Measurements from ENCODE around the gene SEMA3C.

DNA sequence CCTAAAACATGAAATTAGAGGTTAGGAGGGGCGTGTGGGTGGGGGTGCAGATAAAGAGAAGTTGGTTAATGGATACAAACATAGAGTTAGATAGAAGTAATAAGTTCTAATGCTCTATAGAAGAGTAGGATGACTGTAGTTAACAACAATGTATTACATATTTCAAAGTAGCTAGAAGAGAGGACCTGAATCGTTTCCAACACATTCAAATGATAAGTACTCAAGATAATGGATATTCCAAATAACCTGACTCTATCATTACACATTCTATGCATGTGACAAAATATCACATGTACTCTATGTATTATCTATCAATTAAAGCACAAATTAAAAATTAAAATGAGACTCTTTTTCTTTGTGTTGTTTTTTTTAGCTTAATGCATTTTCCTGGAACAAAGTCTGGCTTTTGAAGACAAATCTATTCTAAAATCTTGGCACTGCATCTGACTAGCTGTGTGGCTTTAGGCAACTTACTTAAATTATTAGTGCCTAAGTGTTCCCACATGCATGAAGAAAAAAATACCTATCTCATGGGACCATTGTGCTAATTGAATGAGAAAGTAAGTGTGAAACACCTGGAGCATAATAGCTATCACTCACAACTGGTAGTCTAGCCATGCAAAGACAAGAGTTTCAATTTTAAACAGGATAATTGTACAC lies 75.7 kb downstream of the SEMA3C start:
- no peak for TF ChIP-seq EZH2 (IDR thresholded peaks at IDR 0.05; ENCODE audit: borderline replicate concordance, insufficient read depth, low read length, poor library complexity, severe bottlenecking)
- TF ChIP-seq SMC3 (conservative IDR thresholded peaks at IDR 0.05; ENCODE audit: poor library complexity) = no peak
- TF ChIP-seq, protein P1, sequence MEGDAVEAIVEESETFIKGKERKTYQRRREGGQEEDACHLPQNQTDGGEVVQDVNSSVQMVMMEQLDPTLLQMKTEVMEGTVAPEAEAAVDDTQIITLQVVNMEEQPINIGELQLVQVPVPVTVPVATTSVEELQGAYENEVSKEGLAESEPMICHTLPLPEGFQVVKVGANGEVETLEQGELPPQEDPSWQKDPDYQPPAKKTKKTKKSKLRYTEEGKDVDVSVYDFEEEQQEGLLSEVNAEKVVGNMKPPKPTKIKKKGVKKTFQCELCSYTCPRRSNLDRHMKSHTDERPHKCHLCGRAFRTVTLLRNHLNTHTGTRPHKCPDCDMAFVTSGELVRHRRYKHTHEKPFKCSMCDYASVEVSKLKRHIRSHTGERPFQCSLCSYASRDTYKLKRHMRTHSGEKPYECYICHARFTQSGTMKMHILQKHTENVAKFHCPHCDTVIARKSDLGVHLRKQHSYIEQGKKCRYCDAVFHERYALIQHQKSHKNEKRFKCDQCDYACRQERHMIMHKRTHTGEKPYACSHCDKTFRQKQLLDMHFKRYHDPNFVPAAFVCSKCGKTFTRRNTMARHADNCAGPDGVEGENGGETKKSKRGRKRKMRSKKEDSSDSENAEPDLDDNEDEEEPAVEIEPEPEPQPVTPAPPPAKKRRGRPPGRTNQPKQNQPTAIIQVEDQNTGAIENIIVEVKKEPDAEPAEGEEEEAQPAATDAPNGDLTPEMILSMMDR (IDR thresholded peaks at IDR 0.05; ENCODE audit: poor library complexity, severe bottlenecking) = no peak

Measured in neural cell (in vitro differentiated cells).